Trophoblast cell (in vitro differentiated cells and primary cell): ENCODE data around the gene CCK.

Experiments
- DNase-seq, 2 donors: peaks; one replicate each; pipeline ENCODE4 v3.0.0-alpha.2; 2016
- H2AFZ ChIP-seq: 2 replicates; pipeline ENCODE4 v1.6.1; 2013; ENCODE audit warnings: low read length, moderate library complexity, mild to moderate bottlenecking; ENCODE audit not compliant: insufficient read depth, poor library complexity
- H2AK5ac ChIP-seq: 2 replicates; pipeline ENCODE4 v1.6.1; 2013; ENCODE audit warnings: mild to moderate bottlenecking, low read length
- H2BK120ac ChIP-seq: 2 replicates; pipeline ENCODE4 v1.6.1; 2013; ENCODE audit warnings: low read length, mild to moderate bottlenecking, moderate library complexity; ENCODE audit not compliant: insufficient read depth, poor library complexity
- H2BK12ac ChIP-seq: 2 replicates; pipeline ENCODE4 v1.6.1; 2013; ENCODE audit warnings: mild to moderate bottlenecking, low read length, moderate library complexity
- H2BK5ac ChIP-seq: 2 replicates; pipeline ENCODE4 v1.6.1; 2013; ENCODE audit warnings: low read length, low read depth, moderate library complexity, mild to moderate bottlenecking; ENCODE audit not compliant: poor library complexity
- H3K14ac ChIP-seq: 2 replicates; pipeline ENCODE4 v1.6.1; 2013; ENCODE audit warnings: mild to moderate bottlenecking, low read length
- H3K18ac ChIP-seq: 2 replicates; pipeline ENCODE4 v1.6.1; 2013; ENCODE audit warnings: mild to moderate bottlenecking, low read length
- H3K23ac ChIP-seq: 2 replicates; pipeline ENCODE4 v1.6.1; 2013; ENCODE audit warnings: low read length
- H3K27ac ChIP-seq: 2 replicates; pipeline ENCODE4 v1.5.1; 2013; ENCODE audit warnings: low read depth, mild to moderate bottlenecking, inconsistent platforms, low read length, moderate library complexity
- H3K27me3 ChIP-seq: 2 replicates; pipeline ENCODE4 v1.6.1; 2013; ENCODE audit warnings: inconsistent platforms, mild to moderate bottlenecking, low read length, moderate library complexity; ENCODE audit not compliant: insufficient read depth
- H3K36me3 ChIP-seq, 2 experiments: 1 replicate in 1 of 2; 2 replicates in 1 of 2; pipeline ENCODE4 v1.6.1; 2013; ENCODE audit warnings: low read length in 2 of 2, mild to moderate bottlenecking in 2 of 2, moderate library complexity in 1 of 2; ENCODE audit not compliant: insufficient read depth in 2 of 2, control insufficient read depth in 1 of 2
- H3K4ac ChIP-seq: 2 replicates; pipeline ENCODE4 v1.6.1; 2013; ENCODE audit warnings: low read depth, mild to moderate bottlenecking, low read length, moderate library complexity
- H3K4me1 ChIP-seq, 2 experiments: 1 replicate in 1 of 2; 2 replicates in 1 of 2; pipeline ENCODE4 v1.6.1; 2013; ENCODE audit warnings: low read length in 2 of 2, mild to moderate bottlenecking in 2 of 2, moderate library complexity in 1 of 2; ENCODE audit not compliant: insufficient read depth in 2 of 2, control insufficient read depth in 1 of 2
- H3K4me2 ChIP-seq: 2 replicates; pipeline ENCODE4 v1.6.1; 2013; ENCODE audit warnings: inconsistent platforms, mild to moderate bottlenecking, low read length, moderate library complexity
- H3K4me3 ChIP-seq: 2 replicates; pipeline ENCODE4 v1.5.1; 2013; ENCODE audit warnings: mild to moderate bottlenecking, low read depth, low read length, inconsistent platforms
- H3K79me1 ChIP-seq: one replicate; pipeline ENCODE4 v1.6.1; 2013; ENCODE audit warnings: low read length
- H3K79me2 ChIP-seq: 2 replicates; pipeline ENCODE4 v1.6.1; 2013; ENCODE audit warnings: low read length, mild to moderate bottlenecking; ENCODE audit not compliant: control insufficient read depth, insufficient read depth, poor library complexity
- H3K9ac ChIP-seq: 2 replicates; pipeline ENCODE4 v1.6.1; 2013; ENCODE audit warnings: mild to moderate bottlenecking, low read length
- H3K9me3 ChIP-seq: 2 replicates; pipeline ENCODE4 v1.6.1; 2013; ENCODE audit warnings: low read depth, mild to moderate bottlenecking, control low read depth, inconsistent platforms, low read length; ENCODE audit not compliant: insufficient read depth
- H4K12ac ChIP-seq: 2 replicates; pipeline ENCODE4 v1.6.1; 2013; ENCODE audit warnings: low read depth, mild to moderate bottlenecking, low read length, moderate library complexity
- H4K8ac ChIP-seq: 2 replicates; pipeline ENCODE4 v1.6.1; 2013; ENCODE audit warnings: low read depth, mild to moderate bottlenecking, low read length, moderate library complexity
- H4K91ac ChIP-seq: one replicate; pipeline ENCODE4 v1.6.1; 2013; ENCODE audit warnings: low read depth, mild to moderate bottlenecking, low read length, moderate library complexity
- WGBS: extraction: QIAGEN DNeasy Blood & Tissue Kit; methylation state at CpG from one replicate; pipeline ENCODE4 v1.1.7; 2013; ENCODE audit warnings: missing lambda C conversion rate; ENCODE audit not compliant: insufficient read length, insufficient coverage; ENCODE audit errors: extremely low coverage; 5-methylcytosine and 5-hydroxymethylcytosine counted together

Gene CCK

GRCh38 chr3:42229266-42229941 lies 36.6 kb downstream of the CCK start:
- H3K79me1 ChIP-seq: no peaks in the 10 kb centered on the region
- H3K4me3 ChIP-seq: no peak overlapping the region
- no peak overlapping the region for H3K14ac ChIP-seq
- H3K4me2 ChIP-seq: no peak overlapping the region
- H3K79me2 ChIP-seq: no peaks in the 10 kb centered on the region
- peaks cover 2 to 3% of the 10 kb centered on the region in 2 experiments for H3K36me3 ChIP-seq
- no peaks in the 10 kb centered on the region for H3K4me1 ChIP-seq
- no peak overlapping the region for H2AK5ac ChIP-seq
- H2BK120ac ChIP-seq: no peak overlapping the region
- no peak overlapping the region for H3K27ac ChIP-seq
- DNase-seq: peak in 1 of 2 donors; percentile 7
- no peak overlapping the region for H2BK5ac ChIP-seq
- H3K18ac ChIP-seq: no peak overlapping the region
- H2AFZ ChIP-seq: no peak overlapping the region
- H4K91ac ChIP-seq: no peak overlapping the region
- H4K8ac ChIP-seq: no peak overlapping the region
- no peak overlapping the region for H3K4ac ChIP-seq
- no peak overlapping the region for H3K23ac ChIP-seq
- H3K9ac ChIP-seq: no peak overlapping the region
- WGBS: no CpG with 5 or more reads among the region's 5 CpGs
- no peaks in the 10 kb centered on the region for H3K27me3 ChIP-seq
- H4K12ac ChIP-seq: no peak overlapping the region
- H3K9me3 ChIP-seq: no peaks in the 10 kb centered on the region
- H2BK12ac ChIP-seq: no peak overlapping the region

- no peak overlapping the region for H4K91ac ChIP-seq
- H4K8ac ChIP-seq: no peak overlapping the region
- H3K4ac ChIP-seq: no peak overlapping the region
- no peaks in the 10 kb centered on the region for H3K79me2 ChIP-seq
- H3K14ac ChIP-seq: no peak overlapping the region
- WGBS: no CpG with 5 or more reads among the region's 5 CpGs
- H3K9ac ChIP-seq: no peak overlapping the region
- H3K9me3 ChIP-seq: no peaks in the 10 kb centered on the region
- H3K4me3 ChIP-seq: no peak overlapping the region
- peaks cover 6% of the 10 kb centered on the region in 2 experiments for H3K36me3 ChIP-seq
- H3K18ac ChIP-seq: no peak overlapping the region
- H3K79me1 ChIP-seq: no peaks in the 10 kb centered on the region
- H3K27ac ChIP-seq: no peak overlapping the region
- H2AK5ac ChIP-seq: no peak overlapping the region
- no peak overlapping the region for H2AFZ ChIP-seq
- H2BK5ac ChIP-seq: no peak overlapping the region
- no peak overlapping the region for H2BK12ac ChIP-seq
- H3K4me1 ChIP-seq: peaks cover 0 to 3% of the 10 kb centered on the region in 2 experiments
- H3K27me3 ChIP-seq: no peaks in the 10 kb centered on the region
- no peak overlapping the region for H2BK120ac ChIP-seq
- no peak overlapping the region for H3K23ac ChIP-seq
- no peak overlapping the region for H4K12ac ChIP-seq
- H3K4me2 ChIP-seq: no peak overlapping the region
- peak; percentile 37 to 71 for DNase-seq
Measured at GRCh38 chr3:42228796-42229195, 37.2 kb downstream of the CCK start.

GRCh38 chr3:42226470-42227425 lies 39.2 kb downstream of the CCK start:
- DNase-seq: peak in 1 of 2 donors; percentile 42
- H2AK5ac ChIP-seq: no peak overlapping the region
- H3K27me3 ChIP-seq: no peaks in the 10 kb centered on the region
- no peaks in the 10 kb centered on the region for H3K79me1 ChIP-seq
- H4K91ac ChIP-seq: no peak overlapping the region
- no peak overlapping the region for H4K8ac ChIP-seq
- no peak overlapping the region for H2BK5ac ChIP-seq
- no peak overlapping the region for H2BK120ac ChIP-seq
- no peak overlapping the region for H3K14ac ChIP-seq
- H3K4ac ChIP-seq: no peak overlapping the region
- H3K79me2 ChIP-seq: no peaks in the 10 kb centered on the region
- H3K4me2 ChIP-seq: no peak overlapping the region
- no peak overlapping the region for H3K4me3 ChIP-seq
- H3K23ac ChIP-seq: no peak overlapping the region
- peaks cover 0 to 3% of the 10 kb centered on the region in 2 experiments for H3K4me1 ChIP-seq
- H3K9ac ChIP-seq: no peak overlapping the region
- H3K27ac ChIP-seq: no peak overlapping the region
- H3K18ac ChIP-seq: no peak overlapping the region
- no peaks in the 10 kb centered on the region for H3K9me3 ChIP-seq
- H4K12ac ChIP-seq: no peak overlapping the region
- H2AFZ ChIP-seq: no peak overlapping the region
- peaks cover 22 to 25% of the 10 kb centered on the region in 2 experiments for H3K36me3 ChIP-seq
- H2BK12ac ChIP-seq: no peak overlapping the region
- no CpG with 5 or more reads among the region's 11 CpGs for WGBS

- H2BK5ac ChIP-seq: no peak overlapping the region
- peaks cover 0 to 3% of the 10 kb centered on the region in 2 experiments for H3K4me1 ChIP-seq
- H3K23ac ChIP-seq: no peak overlapping the region
- no peaks in the 10 kb centered on the region for H3K79me1 ChIP-seq
- H2BK12ac ChIP-seq: no peak overlapping the region
- no peak overlapping the region for H3K18ac ChIP-seq
- no peak overlapping the region for H4K12ac ChIP-seq
- no peak overlapping the region for H4K91ac ChIP-seq
- H3K4me2 ChIP-seq: no peak overlapping the region
- H2BK120ac ChIP-seq: no peak overlapping the region
- H3K4ac ChIP-seq: no peak overlapping the region
- H3K14ac ChIP-seq: no peak overlapping the region
- H3K27me3 ChIP-seq: no peaks in the 10 kb centered on the region
- no peak overlapping the region for H2AK5ac ChIP-seq
- no peaks in the 10 kb centered on the region for H3K79me2 ChIP-seq
- WGBS: no CpG with 5 or more reads among the region's 5 CpGs
- peaks cover 28 to 30% of the 10 kb centered on the region in 2 experiments for H3K36me3 ChIP-seq
- no peak for DNase-seq
- no peak overlapping the region for H3K27ac ChIP-seq
- H4K8ac ChIP-seq: no peak overlapping the region
- no peaks in the 10 kb centered on the region for H3K9me3 ChIP-seq
- no peak overlapping the region for H3K4me3 ChIP-seq
- H3K9ac ChIP-seq: no peak overlapping the region
- H2AFZ ChIP-seq: no peak overlapping the region
Measured at GRCh38 chr3:42225486-42226363, 40.3 kb downstream of the CCK start.
